Posterior cingulate gyrus (tissue), 11 donors: ENCODE data around the gene TMEM132D.
A peak's percentile ranks its signal among the peaks of the same experiment; 100 is the strongest.

Source experiments
- DNase-seq, 10 donors: peaks; one replicate each; pipeline versions ENCODE4 v3.0.0 to v3.0.0-alpha.2; 2020 to 2021; ENCODE audit warnings: mixed read lengths in 3 of 10
- intact Hi-C: fragments of 100-400 bp; cut with DNase I; formaldehyde crosslinking; loops from one replicate; pipeline ENCODE4 v1.15.1; 2023

The TMEM132D gene

DNA sequence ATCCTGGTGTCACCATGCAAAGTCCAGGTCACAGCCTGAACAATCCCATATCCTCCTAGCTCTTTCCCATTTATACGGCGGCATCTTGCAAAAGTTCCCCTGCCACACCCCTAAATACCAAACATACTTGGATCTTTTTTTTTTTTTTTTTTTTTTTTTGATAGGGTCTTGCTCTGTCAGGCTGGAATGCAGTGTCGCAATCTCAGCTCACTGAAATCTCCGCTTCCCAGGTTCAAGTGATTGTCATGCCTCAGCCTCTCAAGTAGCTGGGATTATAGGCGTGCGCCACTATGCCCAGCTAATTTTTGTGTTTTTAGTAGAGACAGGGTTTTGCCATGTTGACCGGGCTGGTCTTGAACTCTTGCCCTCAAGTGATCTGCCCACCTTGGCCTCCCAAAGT is 599.3 kb downstream of the TMEM132D start:
- intact Hi-C loops, result no loop called here
- peak in 1 of 10 donors; percentile 34 for DNase-seq

DNA sequence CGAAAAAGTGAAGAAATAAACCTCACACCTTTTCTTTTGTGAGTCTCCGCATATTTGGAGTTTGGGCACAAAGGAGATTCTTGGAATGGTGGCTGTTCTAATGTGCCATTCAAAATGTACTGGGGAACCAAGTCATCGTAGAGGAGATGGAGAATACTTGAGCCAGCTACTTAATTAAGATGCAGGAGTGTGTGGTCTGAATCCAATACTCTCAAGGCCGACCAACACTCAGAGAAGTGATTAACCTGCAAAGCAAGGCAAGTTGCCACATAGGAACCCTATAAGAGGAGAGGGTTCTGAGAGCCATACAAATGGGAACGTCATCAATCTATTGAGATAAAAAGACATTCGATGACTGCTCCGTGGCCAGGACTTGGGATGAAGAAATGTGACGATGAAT is 603.8 kb downstream of the TMEM132D start:
- intact Hi-C loops, result no loop called here
- DNase-seq, result no peak

DNA sequence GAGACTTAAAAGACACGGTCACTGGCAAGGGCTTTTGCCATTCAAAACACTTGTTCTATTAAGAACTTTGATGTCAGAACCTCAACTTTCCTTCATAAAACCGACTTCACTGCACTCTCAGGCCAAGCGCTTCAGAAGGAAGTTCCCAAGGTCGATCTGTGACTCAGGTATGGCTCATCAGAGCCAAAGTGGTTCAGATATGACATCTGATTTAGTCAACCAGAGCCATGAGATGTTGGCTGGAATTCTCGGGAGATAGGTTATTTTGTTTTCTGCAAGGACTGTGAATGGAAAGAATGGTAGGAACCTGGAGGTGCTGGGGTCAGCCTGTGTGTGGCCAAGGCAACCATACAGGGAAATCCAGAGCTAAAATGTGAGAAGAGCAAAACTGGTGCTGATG is 604.9 kb downstream of the TMEM132D start:
- no peak for DNase-seq
- intact Hi-C loops, result no loop called here

DNA sequence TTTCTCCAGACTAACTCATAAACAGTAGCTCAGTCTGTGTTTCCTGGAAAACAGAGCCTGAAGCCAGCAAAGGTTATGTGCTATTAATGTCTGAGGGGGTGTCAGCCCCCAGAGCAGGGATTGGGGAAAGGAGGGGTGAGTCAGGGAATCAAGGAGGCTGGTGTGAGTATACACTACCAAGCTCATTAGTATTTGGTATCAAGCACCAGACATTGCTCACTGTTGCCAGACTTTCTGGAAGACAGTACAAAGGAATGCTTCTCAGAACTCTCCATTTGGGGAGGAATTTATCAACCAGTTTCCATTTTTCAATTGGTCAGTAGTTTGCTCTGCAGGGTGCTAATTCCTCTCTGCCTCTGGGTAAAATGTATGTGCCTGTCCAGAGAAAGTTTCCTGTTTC is 607.2 kb downstream of the TMEM132D start:
- DNase-seq, result no peak
- intact Hi-C loops, result no loop called here

DNA sequence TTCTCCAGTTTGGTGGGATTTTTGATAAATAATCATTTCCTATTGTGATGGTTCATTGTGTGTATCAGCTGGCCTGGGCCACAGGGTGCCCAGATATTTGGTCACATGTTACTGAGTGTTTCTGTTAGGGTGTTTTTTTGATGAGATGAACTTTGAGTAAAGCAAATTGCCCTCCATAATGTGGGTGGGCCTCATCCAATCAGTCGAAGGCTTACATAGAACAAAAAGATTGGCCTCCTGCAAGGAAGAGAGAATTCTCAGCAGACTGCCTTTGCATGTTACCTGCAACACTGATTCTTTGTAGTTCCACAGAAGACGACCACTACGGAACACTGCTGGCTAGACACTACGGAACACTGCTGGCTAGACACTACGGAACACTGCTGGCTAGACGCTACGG is 609.0 kb downstream of the TMEM132D start:
- intact Hi-C loops, result no loop called here
- DNase-seq, result no peak

DNA sequence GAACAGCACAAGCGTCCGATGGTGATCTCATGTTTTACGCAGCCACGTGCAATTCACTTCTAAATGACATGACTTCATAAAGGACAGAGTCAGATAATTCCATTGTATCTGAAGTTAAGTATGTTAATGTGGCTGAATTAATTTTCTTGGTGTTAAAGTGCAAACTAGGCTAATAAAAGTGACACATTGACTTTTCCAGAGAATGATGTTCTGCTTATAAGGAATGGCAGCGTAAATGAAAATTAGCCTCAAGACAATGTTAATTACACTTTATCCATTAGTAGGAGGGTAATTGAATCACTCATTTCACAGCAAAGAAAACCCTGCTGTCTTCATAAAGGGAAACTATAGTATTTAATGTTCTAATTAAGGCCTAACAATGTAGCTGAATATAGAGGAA is 624.1 kb downstream of the TMEM132D start:
- intact Hi-C loops, result no loop called here
- DNase-seq, result no peak

DNA sequence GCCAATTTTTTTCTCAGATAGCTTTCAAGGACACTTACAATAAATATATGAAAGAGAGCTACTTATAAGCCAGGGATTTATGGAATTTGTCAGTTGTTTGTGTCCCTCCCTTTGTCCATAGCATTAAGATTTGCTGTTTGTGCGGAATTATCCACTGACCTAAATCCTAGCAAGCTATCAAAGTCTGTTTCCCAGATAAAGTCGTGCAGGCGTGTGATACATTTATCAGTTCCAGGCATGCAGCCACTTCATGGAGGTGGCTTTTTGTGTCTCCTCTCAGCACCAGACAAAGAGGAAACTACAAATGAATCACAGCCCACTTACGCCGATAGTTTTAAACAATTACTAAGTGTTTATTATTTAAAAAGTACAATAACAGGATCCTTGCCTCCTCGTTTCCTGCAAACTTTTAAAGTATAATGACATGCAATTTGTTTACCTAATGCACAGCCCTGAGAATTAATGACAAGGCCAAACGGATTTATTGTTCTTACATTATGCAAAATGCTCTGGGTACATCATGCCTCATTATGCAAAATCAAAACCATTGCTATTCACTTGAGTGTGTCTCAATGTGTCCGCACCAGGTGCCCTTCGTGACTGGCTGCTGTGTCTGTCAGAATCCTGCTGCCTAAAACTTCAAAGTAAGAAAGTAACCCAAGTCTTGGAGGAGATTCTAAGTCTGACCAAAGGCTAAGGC is 627.3 kb downstream of the TMEM132D start:
- no peak for DNase-seq
- intact Hi-C loops, result no loop called here

DNA sequence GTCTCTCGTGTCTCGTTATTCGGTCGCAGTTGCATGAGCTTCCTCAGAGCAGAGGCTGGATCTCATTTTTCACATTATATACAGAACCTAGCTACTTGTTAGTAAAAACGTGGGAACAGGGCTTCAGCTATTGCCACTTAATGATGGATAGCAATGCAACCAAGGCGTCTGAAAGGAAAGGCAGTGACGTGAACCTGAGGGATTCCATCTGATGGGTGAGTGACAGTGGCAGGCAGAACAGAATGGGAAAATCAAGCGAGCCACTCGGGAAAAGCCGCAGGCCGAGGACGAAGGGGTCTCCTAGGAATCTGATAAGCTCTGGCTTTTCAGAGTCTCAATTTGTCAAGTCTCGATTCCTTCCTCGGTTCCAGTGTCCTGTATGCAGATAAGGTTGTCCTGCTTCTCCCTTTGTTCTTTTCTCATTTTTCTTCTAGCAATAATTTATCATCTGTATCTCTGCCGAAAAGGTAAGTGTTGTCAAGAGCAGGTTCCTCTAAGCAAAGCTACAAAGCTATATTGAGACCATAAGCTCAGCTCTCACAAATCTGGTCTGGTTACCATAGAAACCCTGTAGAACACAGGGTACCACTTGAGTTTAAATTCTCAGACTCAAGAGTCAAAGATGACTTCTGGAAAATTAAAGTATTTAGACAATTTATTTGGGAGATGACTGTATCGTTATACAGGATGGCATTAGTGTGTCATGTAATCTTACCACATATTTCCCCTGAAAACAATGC is 633.9 kb downstream of the TMEM132D start:
- no peak for DNase-seq

DNA sequence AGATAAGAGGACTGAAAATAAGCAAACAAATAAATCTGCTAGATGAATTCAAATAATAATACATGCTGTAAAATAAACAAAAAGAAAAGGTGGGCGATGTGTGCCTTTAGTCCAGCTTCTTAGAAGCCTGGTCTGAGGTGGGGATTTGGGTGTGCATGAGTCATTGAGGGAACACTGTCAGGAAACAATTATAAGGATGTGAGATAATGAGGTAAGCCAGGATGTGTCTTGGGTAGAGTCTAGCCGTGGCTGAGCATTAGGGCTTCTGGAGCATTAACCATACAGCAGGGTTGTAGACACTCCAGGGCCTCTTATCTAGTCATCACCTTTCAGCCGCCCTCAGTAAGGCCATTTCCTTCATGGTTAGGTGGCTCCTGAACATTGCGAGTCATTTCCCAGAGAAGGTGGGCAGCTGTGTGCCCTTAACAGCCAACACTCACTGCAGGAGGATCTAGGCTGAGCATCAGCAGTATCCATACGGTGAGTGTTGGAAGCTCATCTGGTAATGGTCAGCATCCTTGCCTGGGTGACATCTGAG is 645.0 kb downstream of the TMEM132D start:
- no peak for DNase-seq
- intact Hi-C loops, result no loop called here

More for the DNA sequence above, 633.9 kb downstream of the TMEM132D start:
- intact Hi-C loops, result no loop called here

DNA sequence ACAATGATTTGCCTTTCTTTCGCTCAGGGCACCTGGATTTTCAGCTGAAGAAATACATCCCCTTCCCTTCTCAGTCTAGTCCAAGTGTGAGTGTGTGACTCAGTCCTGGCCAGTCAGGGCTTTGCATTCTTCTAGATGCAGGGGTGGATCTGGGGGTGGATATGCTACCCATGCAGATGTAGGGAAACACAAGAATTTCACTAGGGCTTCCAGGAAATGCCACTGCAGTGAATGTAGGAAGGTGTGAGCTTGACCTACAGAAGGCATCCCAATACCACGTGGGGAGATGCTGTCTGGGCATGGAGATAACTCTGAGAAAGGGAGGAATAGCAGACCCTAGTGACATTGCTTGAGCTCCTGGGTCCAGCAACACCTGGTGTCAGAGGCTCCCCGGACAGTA is 646.3 kb downstream of the TMEM132D start:
- intact Hi-C loops, result no loop called here
- no peak for DNase-seq

DNA sequence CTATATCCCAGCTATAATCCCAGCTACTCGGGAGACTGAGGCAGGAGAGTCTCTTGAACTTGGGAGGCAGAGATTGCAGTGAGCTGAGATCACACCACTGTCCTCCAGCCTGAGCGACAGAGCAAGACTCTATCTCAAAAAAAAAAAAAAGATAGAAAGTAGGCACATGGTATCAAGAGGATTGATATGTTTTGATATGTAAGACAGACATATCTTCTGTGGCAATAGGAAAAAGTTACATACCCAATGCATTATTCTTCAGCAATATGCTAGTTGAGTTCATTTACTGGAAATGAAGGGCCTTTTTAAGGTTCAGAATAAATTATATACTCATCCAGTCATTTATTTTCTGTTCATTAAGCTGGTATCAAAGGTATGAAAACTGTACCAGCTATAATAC is 657.2 kb downstream of the TMEM132D start:
- DNase-seq, result no peak
- intact Hi-C loops, result no loop called here

DNA sequence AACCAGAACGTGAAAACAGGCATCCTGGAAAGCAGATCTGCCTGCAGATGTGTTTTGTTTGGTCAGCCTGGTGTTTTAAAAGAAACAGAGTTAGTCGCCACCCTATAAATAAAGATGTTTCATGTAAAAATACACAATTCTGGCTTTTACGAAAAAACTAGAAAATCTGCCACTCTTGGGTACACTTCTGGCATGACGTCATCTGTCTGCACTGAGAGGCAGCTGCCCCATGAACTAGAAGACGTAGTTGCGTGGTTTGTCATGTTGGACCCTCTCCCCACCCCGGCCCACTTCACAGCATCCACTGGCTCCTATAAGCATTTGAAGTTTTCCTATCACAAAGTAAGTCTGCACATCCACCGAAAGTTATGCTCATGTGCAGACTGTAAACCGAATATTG is 658.1 kb downstream of the TMEM132D start:
- intact Hi-C loops, result no loop called here
- no peak for DNase-seq

DNA sequence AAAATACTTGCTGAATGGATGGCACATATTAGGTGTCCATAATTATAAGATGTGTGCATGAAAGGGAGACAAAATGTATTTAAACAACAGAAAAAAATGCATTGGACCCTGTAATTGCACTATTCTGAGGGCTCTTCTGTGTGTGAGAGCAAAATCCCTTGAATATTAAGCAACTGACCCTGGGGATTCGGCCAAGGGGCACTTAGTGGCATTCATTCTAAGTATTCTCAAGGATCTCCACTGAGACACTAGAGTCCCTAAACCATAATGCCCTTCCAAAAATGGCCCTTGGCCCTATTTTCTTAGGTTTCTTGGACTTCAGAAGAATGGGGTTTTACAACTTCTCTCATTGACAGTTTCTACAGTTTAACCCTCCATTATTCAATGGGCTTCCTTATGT is 662.0 kb downstream of the TMEM132D start:
- intact Hi-C loops, result no loop called here
- DNase-seq, result no peak

DNA sequence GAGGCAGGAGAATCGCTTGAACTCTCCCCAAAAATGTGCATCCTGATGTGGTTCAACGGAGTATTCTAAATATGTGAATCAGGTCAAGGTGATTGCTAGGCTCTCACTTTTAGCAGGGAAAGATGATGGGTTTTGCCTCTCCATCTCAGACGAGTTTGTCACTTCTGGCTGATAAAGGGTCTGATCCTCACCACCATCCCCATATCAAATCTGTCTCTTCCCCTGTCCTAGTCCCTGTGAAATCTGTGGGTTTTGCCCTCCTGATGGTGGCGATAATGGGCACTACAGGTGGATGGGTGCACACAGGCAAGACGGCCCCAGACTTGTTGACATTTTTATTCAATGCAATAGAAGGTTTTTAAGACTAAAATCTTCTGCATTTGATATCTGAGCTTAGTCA is 665.9 kb downstream of the TMEM132D start:
- DNase-seq, result no peak

DNA sequence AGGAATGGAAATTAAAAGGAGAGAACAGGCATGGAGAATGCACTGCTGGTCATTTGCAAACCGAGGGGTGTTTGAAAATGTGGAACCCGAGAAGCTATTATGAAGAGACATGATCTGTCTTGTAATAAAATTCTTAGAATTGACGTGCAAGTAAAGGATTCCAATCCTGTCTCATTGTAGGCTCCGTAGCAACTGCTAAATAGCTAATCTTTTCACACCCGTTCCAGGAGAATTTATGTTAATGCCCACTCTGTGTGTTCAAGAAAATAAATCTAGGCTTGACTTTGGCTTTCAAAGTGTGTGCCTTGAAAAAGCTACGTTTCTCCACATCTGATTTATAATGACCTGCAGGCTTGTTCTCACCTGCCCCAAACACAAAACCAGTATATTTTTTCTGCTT is 669.6 kb downstream of the TMEM132D start:
- intact Hi-C loops, result no loop called here
- DNase-seq, result no peak

More for the DNA sequence above, 665.9 kb downstream of the TMEM132D start:
- intact Hi-C loops, result no loop called here

DNA sequence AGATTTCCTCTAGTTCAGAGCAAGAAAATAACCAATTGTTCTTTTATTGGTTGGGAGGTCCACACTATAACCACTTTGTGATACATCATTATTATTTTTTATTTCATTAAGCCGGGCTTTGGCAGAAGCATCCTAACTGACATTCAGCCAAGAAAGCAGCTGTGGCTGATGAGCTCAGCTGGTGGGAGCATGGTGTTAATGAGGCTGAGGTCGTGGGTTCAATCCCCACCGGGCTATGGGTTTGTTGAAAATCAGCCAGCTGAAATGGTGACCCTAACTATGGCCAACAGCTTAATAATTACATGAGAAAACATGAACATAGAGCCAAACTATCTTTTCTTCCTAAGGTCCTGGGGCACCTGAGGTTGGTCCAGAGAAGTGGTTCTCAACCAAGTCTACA is 672.3 kb downstream of the TMEM132D start:
- DNase-seq, result no peak
- intact Hi-C loops, result no loop called here

DNA sequence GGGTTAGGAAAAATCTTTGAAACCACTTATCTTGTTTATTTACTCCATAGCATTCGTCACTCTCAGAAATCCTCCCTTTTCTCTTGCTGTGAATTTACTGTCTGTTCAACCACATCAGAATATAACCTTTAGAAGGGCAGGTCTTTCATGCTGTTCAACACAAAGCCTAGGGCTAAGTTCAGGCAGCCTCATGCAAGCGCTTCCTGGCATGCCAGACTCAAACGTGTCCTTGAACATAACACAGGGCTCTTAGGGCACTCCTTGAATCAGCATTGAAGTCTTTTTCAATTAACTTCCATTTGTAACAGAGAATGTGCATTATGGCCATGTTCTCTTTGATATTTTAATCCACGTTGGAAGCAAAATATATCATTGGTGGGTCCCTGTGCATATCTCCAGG is 672.8 kb downstream of the TMEM132D start:
- DNase-seq, result no peak
- intact Hi-C loops, result no loop called here

DNA sequence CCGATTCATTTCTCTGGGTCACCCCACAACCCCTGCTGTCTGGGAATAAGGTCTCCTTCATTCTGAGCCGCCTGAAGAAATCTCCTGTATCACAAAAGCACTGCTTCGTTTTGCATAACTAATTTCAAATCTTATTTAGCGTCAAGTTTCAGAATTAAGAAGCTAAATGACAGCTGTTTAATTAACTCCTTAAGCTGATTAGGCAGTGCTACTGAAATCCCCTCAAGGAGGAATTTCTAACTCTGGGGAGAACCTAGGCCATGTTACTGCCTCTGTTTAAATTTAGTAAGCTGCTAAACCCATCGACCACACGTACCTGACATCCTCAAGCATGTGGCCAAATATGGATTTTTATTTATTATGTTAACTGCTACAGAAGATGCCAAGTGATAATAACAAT is 677.0 kb downstream of the TMEM132D start:
- intact Hi-C loops, result no loop called here
- DNase-seq, result no peak

DNA sequence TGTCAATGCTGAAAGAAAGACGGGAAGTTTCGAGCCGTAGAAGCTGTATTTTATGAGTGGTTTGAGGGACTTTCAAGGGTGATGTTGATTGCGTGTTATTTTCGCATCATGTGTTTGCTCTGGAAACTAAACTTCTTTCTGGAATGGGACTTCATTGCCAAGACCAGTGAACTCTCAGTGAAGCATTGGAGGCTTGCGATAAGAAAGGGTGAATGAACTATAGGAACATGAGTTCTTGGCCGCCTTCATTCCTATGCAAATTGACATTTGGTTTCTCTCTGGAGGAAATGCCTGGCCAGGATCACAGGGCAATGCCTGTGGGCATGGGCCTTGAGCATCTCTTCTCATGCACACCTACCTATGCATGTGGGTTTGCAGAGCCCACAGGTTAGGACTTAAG is 677.8 kb downstream of the TMEM132D start:
- intact Hi-C loops, result no loop called here
- DNase-seq, result no peak

DNA sequence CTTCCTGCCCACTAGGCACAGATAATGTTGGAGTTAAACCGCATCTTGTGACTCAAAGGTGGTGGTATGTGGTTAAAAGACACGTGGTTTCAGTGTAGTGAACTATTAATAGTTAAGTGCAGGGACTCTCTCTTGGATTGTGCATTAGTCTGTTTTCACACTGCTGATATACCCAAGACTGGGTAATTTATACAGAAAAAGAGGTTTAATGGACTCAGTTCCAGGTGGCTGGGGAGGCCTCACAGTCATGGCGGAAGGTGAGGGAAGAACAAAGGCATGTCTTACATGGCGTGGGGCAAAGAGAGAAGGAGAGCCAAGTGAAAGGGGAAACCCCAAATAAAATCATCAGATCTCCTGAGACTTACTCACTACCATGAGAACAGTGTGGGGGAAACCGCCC is 688.3 kb downstream of the TMEM132D start:
- intact Hi-C loops, result no loop called here
- DNase-seq, result no peak

DNA sequence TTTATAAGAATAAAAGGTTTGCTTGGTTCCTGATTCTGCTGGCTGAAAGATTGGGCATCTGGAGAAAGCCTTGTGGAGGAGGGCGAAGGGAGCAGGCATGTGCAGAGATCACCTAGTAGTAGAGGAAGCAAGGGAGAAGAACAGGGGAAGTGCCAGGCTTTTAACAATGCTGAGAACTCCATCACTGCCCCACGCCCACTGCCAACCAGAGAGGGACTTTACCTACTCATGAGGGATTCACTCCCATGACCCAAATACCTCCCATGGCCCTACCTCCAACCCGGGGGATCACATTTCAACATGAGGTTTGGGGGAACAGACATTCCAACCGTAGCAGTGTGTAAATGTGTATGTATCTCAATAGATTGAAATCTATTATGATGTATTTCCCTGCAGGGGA is 690.3 kb downstream of the TMEM132D start:
- intact Hi-C loops, result no loop called here
- no peak for DNase-seq
